ENCODE results near the gene SPRR2D.
"Not testable (repeated sequence)": the region's sequence is repeated elsewhere in the genome, so short reads cannot be mapped to it uniquely, and the experiment has no call there.

The SPRR2D gene
- 0 reads per million in 3 experiments for total RNA-seq

- no peak for DNase-seq
These were observed at the start of gene SPRR2D for GRCh38 chr1:153040950-153041631. Gene SPRR2D, minus strand, starts transcription at chr1:153041120. Its CDS starts 774 bp downstream, at chr1:153040346.

GRCh38 chr1:153087652-153088051, 46.7 kb upstream of the SPRR2D start:
- DNase-seq: no peak

- DNase-seq: no peak
These were observed 40.8 kb upstream of the SPRR2D start for GRCh38 chr1:153081736-153082135.

- no peak for DNase-seq
These were observed 32.1 kb upstream of the SPRR2D start for GRCh38 chr1:153072806-153073726.

GRCh38 chr1:153071511-153071910, 30.6 kb upstream of the SPRR2D start, which contains the start of gene SPRR2B:
Gene SPRR2B, minus strand, starts transcription at chr1:153071611. Its CDS starts 772 bp downstream, at chr1:153070839.
- DNase-seq: no peak

- DNase-seq: no peak
These were observed 29.3 kb upstream of the SPRR2D start for GRCh38 chr1:153070243-153070642.

GRCh38 chr1:153058826-153059784, 18.2 kb upstream of the SPRR2D start:
- DNase-seq: no peak

GRCh38 chr1:153058154-153058553, 17.2 kb upstream of the SPRR2D start:
- no peak for DNase-seq

GRCh38 chr1:153057375-153057774, 16.5 kb upstream of the SPRR2D start, which contains the start of gene SPRR2A:
Gene SPRR2A, minus strand, starts transcription at chr1:153057512. Its CDS starts 777 bp downstream, at chr1:153056735.
- no peak for DNase-seq

GRCh38 chr1:153056111-153056510, 15.2 kb upstream of the SPRR2D start:
- not testable (repeated sequence) for DNase-seq

- no peak for DNase-seq
These were observed 8.3 kb upstream of the SPRR2D start for GRCh38 chr1:153049211-153049610.

- DNase-seq: no peak
These were observed 5.7 kb downstream of the SPRR2D start for GRCh38 chr1:153035211-153035610.

- no peak for DNase-seq
These were observed 8.1 kb downstream of the SPRR2D start for GRCh38 chr1:153032677-153033308.

GRCh38 chr1:153032073-153032472, 8.8 kb downstream of the SPRR2D start:
- no peak for DNase-seq

GRCh38 chr1:153030895-153031294, 10.0 kb downstream of the SPRR2D start, which contains the start of gene SPRR1B:
Gene SPRR1B, plus strand, starts transcription at chr1:153031203. Its CDS starts 1,143 bp downstream, at chr1:153032346.
- no peak for DNase-seq

GRCh38 chr1:153028766-153029165, 12.2 kb downstream of the SPRR2D start:
- no peak for DNase-seq

GRCh38 chr1:153025797-153026196, 15.1 kb downstream of the SPRR2D start:
- no peak for DNase-seq

- DNase-seq: no peak
These were observed 16.5 kb downstream of the SPRR2D start for GRCh38 chr1:153024413-153024812.

GRCh38 chr1:153023109-153023508, 17.8 kb downstream of the SPRR2D start:
- no peak for DNase-seq

GRCh38 chr1:153022340-153022739, 18.6 kb downstream of the SPRR2D start:
- DNase-seq: not testable (repeated sequence)

GRCh38 chr1:153021829-153022228, 19.1 kb downstream of the SPRR2D start:
- not testable (repeated sequence) for DNase-seq

Data from central memory CD4-positive, alpha-beta T cell (primary cell).